Activated CD4-positive, alpha-beta memory T cell treated with anti-CD3 and anti-CD28 coated beads, Interleukin-2, amount 10 ng/mL, durations not matched to agents 7 days and 5 days (primary cell): ENCODE measurements around the gene ZBTB17. TPM values are rescaled to one million over a fixed set of nuclear protein-coding genes. Genes with fewer than 3 reads are reported as not detected.
A peak's percentile ranks its signal among the peaks of the same experiment; 100 is the strongest.

ENCODE experiments used
- CTCF ChIA-PET: fragments of 350-600 bp; sonication (Branson Sonifier 250); formaldehyde crosslinking; loops from one replicate; lab custom pipeline; 2021; ENCODE audit warnings: antibody characterized with exemption, inconsistent platforms; lab: Charles Lee
- POLR2A ChIA-PET: fragments of 350-600 bp; sonication (Branson Sonifier 250); formaldehyde crosslinking; loops from one replicate; lab custom pipeline; 2021; ENCODE audit warnings: antibody characterized with exemption; lab: Charles Lee
- DNase-seq: peaks from one replicate; pipeline ENCODE4 v3.0.0-alpha.2; 2020
- H3K27ac Mint-ChIP-seq: one replicate; pipeline ENCODE4 v1.8.0; 2021; ENCODE audit warnings: mild to moderate bottlenecking, mixed read lengths
- H3K27me3 Mint-ChIP-seq: one replicate; pipeline ENCODE4 v1.8.0; 2021; ENCODE audit warnings: mixed read lengths
- H3K36me3 Mint-ChIP-seq: one replicate; pipeline ENCODE4 v1.8.0; 2021; ENCODE audit warnings: low read depth, mixed read lengths
- H3K4me1 Mint-ChIP-seq: one replicate; pipeline ENCODE4 v1.8.0; 2021; ENCODE audit warnings: mixed read lengths
- H3K4me3 Mint-ChIP-seq: one replicate; pipeline ENCODE4 v1.8.0; 2021; ENCODE audit warnings: mild to moderate bottlenecking, mixed read lengths
- H3K9me3 Mint-ChIP-seq: one replicate; pipeline ENCODE4 v1.8.0; 2021; ENCODE audit warnings: mixed read lengths
- total RNA-seq, 2 experiments: library from RNA; stranded (reverse); gene quantifications; one replicate each; pipeline ENCODE4 v1.2.3, GENCODE V29; 2021

ZBTB17 gene
- total RNA-seq, 2 experiments from 2014 or later = 43.8 to 48.0 TPM

- Mint-ChIP-seq H3K27me3 (peaks cover 15% of the 10 kb centered on the region), H3K4me3 (no peak overlapping the region), H3K36me3 (no peaks in the 10 kb centered on the region), H3K27ac (no peak overlapping the region), H3K9me3 (no peaks in the 10 kb centered on the region), H3K4me1 (peaks cover 5% of the 10 kb centered on the region)
- CTCF ChIA-PET = no interaction called here
- POLR2A ChIA-PET = no interaction called here
- DNase-seq = no peak
Measured at GRCh38 chr1:16015960-16016901, 40.3 kb upstream of the ZBTB17 start.

DNA sequence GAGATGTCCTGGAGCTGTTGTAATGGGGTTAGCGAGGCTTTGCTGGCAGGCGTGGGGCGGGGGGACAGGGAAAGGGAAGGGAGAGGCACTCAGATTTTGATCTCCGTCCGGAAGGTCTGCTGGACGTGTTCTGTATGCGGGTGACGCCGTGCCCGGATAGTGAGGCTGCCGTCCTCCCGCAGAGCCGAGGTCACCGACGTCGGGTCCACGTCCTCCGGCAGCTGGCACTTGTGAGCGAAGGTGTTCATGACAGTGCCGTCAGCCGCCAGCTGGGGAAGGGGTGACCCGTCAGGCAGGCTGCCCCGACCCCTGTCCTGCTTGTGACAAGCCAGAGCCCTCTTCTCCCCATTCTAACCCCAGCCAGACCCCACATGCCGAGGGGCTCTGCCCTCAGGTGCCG lies 39.6 kb upstream of the ZBTB17 start:
- DNase-seq = no peak
- CTCF ChIA-PET = no interaction called here
- Mint-ChIP-seq H3K27me3 (peaks cover 17% of the 10 kb centered on the region), H3K4me1 (peaks cover 5% of the 10 kb centered on the region), H3K4me3 (no peak overlapping the region), H3K36me3 (no peaks in the 10 kb centered on the region), H3K9me3 (no peaks in the 10 kb centered on the region), H3K27ac (no peak overlapping the region)
- POLR2A ChIA-PET = no interaction called here

- no peaks in the 10 kb centered on the region for H3K36me3 Mint-ChIP-seq
- no peaks in the 10 kb centered on the region for H3K9me3 Mint-ChIP-seq
- no peak for DNase-seq
- H3K4me3 Mint-ChIP-seq = no peak overlapping the region
- peaks cover 17% of the 10 kb centered on the region for H3K27me3 Mint-ChIP-seq
- ChIA-PET CTCF (interaction anchor here (0.6 to 1.1 kb wide), 5 partner anchors 10 to 283 kb away, joined by 3 to 4 read pairs (median 3); no protein-coding TSS in a partner anchor), POLR2A (no interaction called here)
- H3K27ac Mint-ChIP-seq = no peak overlapping the region
- H3K4me1 Mint-ChIP-seq = peaks cover 5% of the 10 kb centered on the region
Measured at GRCh38 chr1:16014509-16015482, 38.9 kb upstream of the ZBTB17 start.

DNA sequence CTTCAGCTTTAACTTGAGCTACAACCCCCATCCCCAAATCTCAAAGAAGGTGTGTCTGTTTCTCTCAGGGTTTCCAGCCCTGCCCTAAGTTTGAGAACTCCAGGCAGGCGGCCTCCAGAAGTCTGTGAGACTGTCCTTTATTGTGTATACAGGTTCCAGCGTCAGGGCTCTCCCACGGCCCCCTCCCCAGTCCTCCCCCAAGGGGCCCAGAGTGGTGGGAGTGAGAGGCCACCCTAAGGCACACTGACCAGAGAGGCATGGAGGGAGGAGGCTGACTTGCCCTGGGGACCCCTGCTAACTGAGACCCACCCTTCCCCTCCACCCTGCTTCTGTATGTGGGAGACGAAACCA lies 38.0 kb upstream of the ZBTB17 start:
- Mint-ChIP-seq H3K27ac (no peak overlapping the region), H3K4me3 (no peak overlapping the region), H3K9me3 (no peaks in the 10 kb centered on the region), H3K4me1 (peaks cover 5% of the 10 kb centered on the region), H3K36me3 (no peaks in the 10 kb centered on the region), H3K27me3 (peaks cover 19% of the 10 kb centered on the region)
- POLR2A ChIA-PET = no interaction called here
- CTCF ChIA-PET = interaction anchor here (0.6 to 1.1 kb wide), 2 partner anchors 9 to 65 kb away, joined by 3 read pairs; no protein-coding TSS in a partner anchor
- DNase-seq = no peak

GRCh38 chr1:16013220-16013907 lies 37.5 kb upstream of the ZBTB17 start:
- Mint-ChIP-seq H3K27me3 (peaks cover 19% of the 10 kb centered on the region), H3K9me3 (no peaks in the 10 kb centered on the region), H3K4me1 (peaks cover 5% of the 10 kb centered on the region), H3K4me3 (no peak overlapping the region), H3K36me3 (no peaks in the 10 kb centered on the region), H3K27ac (no peak overlapping the region)
- ChIA-PET POLR2A (no interaction called here), CTCF (interaction anchor here (0.6 kb wide), 1 partner anchor 65 kb away, joined by 3 read pairs; no protein-coding TSS in a partner anchor)
- DNase-seq = peak; percentile 34

GRCh38 chr1:16012590-16013219 lies 36.8 kb upstream of the ZBTB17 start:
- H3K9me3 Mint-ChIP-seq = no peaks in the 10 kb centered on the region
- no peak overlapping the region for H3K4me3 Mint-ChIP-seq
- H3K4me1 Mint-ChIP-seq = peaks cover 11% of the 10 kb centered on the region
- H3K27me3 Mint-ChIP-seq = peaks cover 19% of the 10 kb centered on the region
- H3K27ac Mint-ChIP-seq = no peak overlapping the region
- CTCF ChIA-PET = interaction anchor here (1.6 kb wide), 1 partner anchor 29 kb away, joined by 3 read pairs; no protein-coding TSS in a partner anchor
- DNase-seq = peak; percentile 39
- POLR2A ChIA-PET = no interaction called here
- H3K36me3 Mint-ChIP-seq = no peaks in the 10 kb centered on the region

GRCh38 chr1:16011936-16012589 lies 36.2 kb upstream of the ZBTB17 start:
- POLR2A ChIA-PET = no interaction called here
- H3K9me3 Mint-ChIP-seq = no peaks in the 10 kb centered on the region
- H3K4me3 Mint-ChIP-seq = no peak overlapping the region

DNA sequence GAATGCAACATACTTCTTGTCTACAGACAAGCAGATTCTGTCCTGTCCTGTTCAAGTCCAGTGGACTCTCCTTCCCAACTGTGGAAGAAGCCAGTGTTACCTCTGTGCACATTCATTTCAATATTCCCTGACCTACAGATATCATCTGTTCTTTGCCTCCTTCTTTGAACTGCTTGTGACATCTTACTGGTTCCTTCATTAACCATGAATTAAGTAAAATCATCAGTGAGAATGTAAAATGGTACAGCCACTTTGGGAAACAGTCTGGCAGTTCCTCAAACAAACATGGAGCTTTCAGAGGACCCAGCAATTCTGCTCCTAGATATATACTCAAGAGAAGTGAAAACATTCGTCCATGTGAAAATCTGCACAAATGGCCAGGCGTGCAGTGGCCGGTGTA lies 34.9 kb upstream of the ZBTB17 start:
- Mint-ChIP-seq H3K4me3 (no peak overlapping the region), H3K27me3 (peaks cover 19% of the 10 kb centered on the region), H3K4me1 (peaks cover 13% of the 10 kb centered on the region), H3K9me3 (no peaks in the 10 kb centered on the region), H3K36me3 (no peaks in the 10 kb centered on the region), H3K27ac (no peak overlapping the region)
- POLR2A ChIA-PET = no interaction called here
- DNase-seq = no peak
- CTCF ChIA-PET = interaction anchor here (0.5 to 1.7 kb wide), 9 partner anchors 31 to 234 kb away, joined by 3 to 9 read pairs (median 3); no protein-coding TSS in a partner anchor

More at GRCh38 chr1:16011936-16012589, 36.2 kb upstream of the ZBTB17 start:
- CTCF ChIA-PET = interaction anchor here (0.6 to 1.6 kb wide), 2 partner anchors 30 to 237 kb away, joined by 3 read pairs; no protein-coding TSS in a partner anchor
- peaks cover 13% of the 10 kb centered on the region for H3K4me1 Mint-ChIP-seq
- H3K36me3 Mint-ChIP-seq = no peaks in the 10 kb centered on the region
- no peak for DNase-seq
- no peak overlapping the region for H3K27ac Mint-ChIP-seq
- H3K27me3 Mint-ChIP-seq = peaks cover 19% of the 10 kb centered on the region

GRCh38 chr1:16009678-16010077 lies 33.8 kb upstream of the ZBTB17 start:
- Mint-ChIP-seq H3K4me1 (peaks cover 13% of the 10 kb centered on the region), H3K9me3 (no peaks in the 10 kb centered on the region), H3K4me3 (no peak overlapping the region), H3K36me3 (no peaks in the 10 kb centered on the region), H3K27ac (no peak overlapping the region), H3K27me3 (peaks cover 18% of the 10 kb centered on the region)
- DNase-seq = no peak
- ChIA-PET POLR2A (no interaction called here), CTCF (interaction anchor here (0.6 to 1.7 kb wide), 9 partner anchors 11 to 179 kb away, joined by 3 to 9 read pairs (median 3); partner anchors contain the start of gene ZBTB17)

DNA sequence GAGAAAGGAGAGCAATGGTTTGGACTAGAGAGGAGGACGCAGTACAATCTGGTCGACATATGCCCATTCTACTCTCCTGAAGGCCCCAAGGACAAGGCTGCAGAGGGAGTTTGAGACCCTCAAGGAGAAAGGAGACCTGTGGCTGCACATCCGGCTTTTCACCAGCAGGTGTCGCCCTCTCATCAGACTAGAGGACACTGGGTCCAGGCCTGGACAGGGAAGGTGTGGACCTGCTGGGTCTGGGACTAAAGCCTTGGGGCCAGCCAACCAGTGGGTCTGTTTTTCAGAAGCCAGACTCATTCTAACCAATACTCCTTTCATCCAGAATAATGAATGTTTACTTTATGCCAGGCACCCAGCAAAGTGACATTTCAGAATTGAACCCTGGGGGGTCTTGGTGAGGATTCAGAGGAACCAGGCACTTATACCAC lies 33.1 kb upstream of the ZBTB17 start:
- ChIA-PET POLR2A (no interaction called here), CTCF (interaction anchor here (0.6 to 1.7 kb wide), 8 partner anchors 12 to 180 kb away, joined by 3 to 9 read pairs (median 3); partner anchors contain the start of gene ZBTB17)
- Mint-ChIP-seq H3K27ac (no peak overlapping the region), H3K4me3 (no peak overlapping the region), H3K36me3 (no peaks in the 10 kb centered on the region), H3K9me3 (no peaks in the 10 kb centered on the region), H3K4me1 (peaks cover 13% of the 10 kb centered on the region), H3K27me3 (peaks cover 13% of the 10 kb centered on the region)
- peak; percentile 76 for DNase-seq

DNA sequence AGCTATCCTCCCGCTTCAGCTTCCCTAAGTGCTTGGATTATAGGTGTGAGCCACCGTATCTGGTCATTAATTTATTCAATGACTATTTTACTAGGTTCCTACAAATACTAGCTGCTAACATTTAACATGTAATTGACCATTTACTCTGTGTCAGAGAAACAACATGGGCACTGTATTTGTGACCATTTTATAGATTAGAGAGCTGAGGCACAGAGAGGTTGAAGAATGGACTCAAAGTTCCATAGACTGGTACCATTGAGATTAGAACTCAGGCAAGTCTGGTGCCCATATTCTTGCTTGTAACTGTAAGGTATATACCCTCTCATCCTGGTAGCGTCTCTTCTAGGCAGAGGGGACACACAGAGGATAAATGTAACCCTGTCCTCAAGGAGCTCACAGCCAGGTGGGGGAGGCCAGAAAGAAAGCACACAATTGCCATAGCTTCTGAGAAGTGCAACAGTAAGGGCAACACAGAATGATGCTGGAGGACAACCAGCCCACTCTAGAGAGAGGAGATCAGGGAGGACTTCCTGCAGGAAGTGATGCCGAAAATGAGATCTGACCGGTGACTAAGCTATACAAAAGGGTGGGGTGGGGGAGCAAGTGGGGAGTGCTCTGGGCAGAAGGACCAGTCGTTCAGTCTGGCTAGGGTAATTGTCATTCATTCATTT lies 31.9 kb upstream of the ZBTB17 start:
- ChIA-PET POLR2A (no interaction called here), CTCF (interaction anchor here (0.7 to 3.0 kb wide), 12 partner anchors 10 to 348 kb away, joined by 3 to 13 read pairs (median 4); partner anchors contain the start of gene ZBTB17)
- no peak for DNase-seq
- Mint-ChIP-seq H3K4me1 (peaks cover 13% of the 10 kb centered on the region), H3K27ac (no peak overlapping the region), H3K36me3 (no peaks in the 10 kb centered on the region), H3K9me3 (no peaks in the 10 kb centered on the region), H3K4me3 (no peak overlapping the region), H3K27me3 (peaks cover 10% of the 10 kb centered on the region)
